Stomach (tissue), 9 donors: Measurements from ENCODE around the gene SLC35E2B. TPM values are rescaled to one million over a fixed set of nuclear protein-coding genes. Genes with fewer than 3 reads are reported as not detected.
"Not testable (repeated sequence)": the region's sequence is repeated elsewhere in the genome, so short reads cannot be mapped to it uniquely, and the experiment has no call there.

Experiments used
- DNase-seq, 2 donors: peaks; one replicate each; pipeline versions ENCODE4 v3.0.0 to v3.0.0-alpha.2; 2013 to 2019
- H3K27ac ChIP-seq, 5 donors: fragments of 200-600 bp in 4 of 5; sonication (generic) in 4 of 5; one replicate each; pipeline ENCODE4 v1.5.1; 2013 to 2019; ENCODE audit warnings: mild to moderate bottlenecking in 1 of 5, moderate library complexity in 1 of 5
- H3K27me3 ChIP-seq, 3 donors: fragments of 200-600 bp; sonication (generic); one replicate each; pipeline ENCODE4 v1.5.1; 2017 to 2019; ENCODE audit warnings: mixed run types in 1 of 3
- H3K36me3 ChIP-seq, 4 donors: fragments of 200-600 bp; sonication (generic); 1 replicate in 3 of 4; 2 replicates in 1 of 4; pipeline ENCODE4 v1.5.1; 2016 to 2019
- H3K4me1 ChIP-seq, 4 donors: fragments of 200-600 bp; sonication (generic); one replicate each; pipeline ENCODE4 v1.5.1; 2016 to 2019
- H3K4me3 ChIP-seq, 4 donors: fragments of 200-600 bp; sonication (generic) in 3 of 4; one replicate each; pipeline ENCODE4 v1.5.1; 2016 to 2019; ENCODE audit warnings: mild to moderate bottlenecking in 1 of 4
- H3K9me3 ChIP-seq, 4 donors: fragments of 200-600 bp; sonication (generic); one replicate each; pipeline ENCODE4 v1.5.1; 2016 to 2019
- CTCF ChIP-seq, 7 experiments: fragments of 450-650 bp in 4 of 7; fragments of 200-600 bp in 3 of 7; sonication (generic) in 3 of 7; IDR thresholded peaks; one replicate each; pipeline ENCODE4 v1.5.1; 2016 to 2019; ENCODE audit warnings: antibody characterized with exemption in 7 of 7, control low read depth in 2 of 7, mild to moderate bottlenecking in 1 of 7
- EP300 ChIP-seq: sonication (generic); formaldehyde crosslinking; IDR thresholded peaks from one replicate; pipeline ENCODE4 v1.6.1; 2017; ENCODE audit warnings: antibody characterized with exemption
- POLR2A ChIP-seq, 4 donors: fragments of 450-650 bp; IDR thresholded peaks; one replicate each; pipeline ENCODE4 v1.6.1; 2016; ENCODE audit warnings: antibody characterized with exemption in 4 of 4, control low read depth in 2 of 4, mild to moderate bottlenecking in 1 of 4, moderate library complexity in 1 of 4
- POLR2AphosphoS5 ChIP-seq, 3 donors: sonication (generic); formaldehyde crosslinking; IDR thresholded peaks; one replicate each; pipeline ENCODE4 v1.6.1; 2016; ENCODE audit warnings: antibody characterized with exemption in 3 of 3
- WGBS, 5 donors: extraction: QIAGEN DNeasy Blood & Tissue Kit in 3 of 5; methylation state at CpG; one replicate each; pipeline versions ENCODE4 v1.1.5 to v1.1.7; 2013 to 2018; 5-methylcytosine and 5-hydroxymethylcytosine counted together
- intact Hi-C: fragments of 100-400 bp; cut with DNase I; formaldehyde crosslinking; loops from one replicate; pipeline ENCODE4 v1.15.1; 2023; ENCODE audit warnings: low total_unique reads
- polyA plus RNA-seq, 3 donors: library from polyadenylated mRNA; stranded (reverse); fragments of 200-250 nt; gene quantifications; one replicate each; pipeline ENCODE4 v1.2.3, GENCODE V29; 2013
- total RNA-seq, 5 donors: library from RNA; depleted of rRNA; stranded (reverse); fragments of >200 nt; gene quantifications; one replicate each; pipeline versions ENCODE4 v1.1.0 to v1.2.3, GENCODE V29; 2014 to 2016
- donor health status: healthy with polysubstance abuse.
- donor health status: Bipolar disorder and iron deficiency.
- donor health status: healthy.

SLC35E2B gene
- total and polyA plus RNA-seq, 8 donors = 11.2 to 105 (median 21.3) TPM

- Histone ChIP-seq H3K9me3 (no peaks in the 10 kb centered on the region), H3K27me3 (no peaks in the 10 kb centered on the region), H3K27ac (no peak overlapping the region), H3K4me3 (no peak overlapping the region), H3K4me1 (no peaks in the 10 kb centered on the region), H3K36me3 (peaks cover 41 to 97% (median 83%) of the 10 kb centered on the region in 4 donors)
- 89 to 92% (median 90%) methylated on average over 42 to 43 of the region's 43 CpGs for WGBS, 5 donors
- intact Hi-C loops = no loop called here
- DNase-seq = peak in 1 of 2 donors; percentile 4
- TF ChIP-seq POLR2A (IDR thresholded peaks at IDR 0.05) (no peak), CTCF (IDR thresholded peaks at IDR 0.05) (no peak), POLR2AphosphoS5 (IDR thresholded peaks at IDR 0.05) (no peak), EP300 (no peak)
Measured at GRCh38 chr1:1669468-1670440, 22.8 kb downstream of the SLC35E2B start.

- 93 to 97% (median 94%) methylated on average over 12 to 15 of the region's 15 CpGs for WGBS, 5 donors
- Histone ChIP-seq H3K4me3 (no peak overlapping the region), H3K4me1 (peaks cover 0 to 9% (median 0%) of the 10 kb centered on the region in 4 donors), H3K36me3 (peaks cover 30 to 82% (median 74%) of the 10 kb centered on the region in 4 donors), H3K27me3 (no peaks in the 10 kb centered on the region), H3K9me3 (no peaks in the 10 kb centered on the region), H3K27ac (no peak overlapping the region)
- TF ChIP-seq CTCF (IDR thresholded peaks at IDR 0.05) (no peak), POLR2A (IDR thresholded peaks at IDR 0.05) (no peak), EP300 (no peak), POLR2AphosphoS5 (IDR thresholded peaks at IDR 0.05) (no peak)
- DNase-seq = peak in 1 of 2 donors; percentile 19
- intact Hi-C loops = no loop called here
Measured at GRCh38 chr1:1666526-1666925, 26.1 kb downstream of the SLC35E2B start.

GRCh38 chr1:1665815-1666251 is 26.8 kb downstream of the SLC35E2B start:
- peak in 1 of 2 donors; percentile 26 for DNase-seq
- Histone ChIP-seq H3K36me3 (peaks cover 24 to 75% (median 67%) of the 10 kb centered on the region in 4 donors), H3K9me3 (no peaks in the 10 kb centered on the region), H3K4me1 (peaks cover 0 to 9% (median 0%) of the 10 kb centered on the region in 4 donors), H3K27me3 (no peaks in the 10 kb centered on the region), H3K4me3 (no peak overlapping the region), H3K27ac (no peak overlapping the region)
- intact Hi-C loops = no loop called here
- 82 to 88% (median 84%) methylated on average over 20 to 25 of the region's 25 CpGs for WGBS, 5 donors
- no peak for TF ChIP-seq POLR2A (IDR thresholded peaks at IDR 0.05)
- TF ChIP-seq CTCF (IDR thresholded peaks at IDR 0.05) = peak in 4 of 7 experiments; percentile 11 to 33 (median 26)
- no peak for TF ChIP-seq POLR2AphosphoS5 (IDR thresholded peaks at IDR 0.05)

- intact Hi-C loops = no loop called here
- no peak for DNase-seq
- H3K27ac ChIP-seq = no peak overlapping the region
Measured at GRCh38 chr1:1664941-1665814, 27.4 kb downstream of the SLC35E2B start.

GRCh38 chr1:1664318-1664717 is 28.3 kb downstream of the SLC35E2B start:
- Histone ChIP-seq H3K4me1 (peaks cover 0 to 17% (median 4%) of the 10 kb centered on the region in 4 donors), H3K36me3 (peaks cover 19 to 60% (median 52%) of the 10 kb centered on the region in 4 donors)
- H3K4me3 ChIP-seq, intact Hi-C loops, H3K27ac ChIP-seq, H3K27me3 ChIP-seq, H3K9me3 ChIP-seq, DNase-seq: not testable (repeated sequence)
- 60 to 77% (median 76%) methylated on average over 2 to 6 of the region's 11 CpGs; no CpG with 5 or more reads in 1 of the 5 donors for WGBS, 5 donors

More at GRCh38 chr1:1664941-1665814, 27.4 kb downstream of the SLC35E2B start:
- H3K27me3 ChIP-seq = no peaks in the 10 kb centered on the region
- WGBS, 5 donors = 88 to 94% (median 89%) methylated on average over 25 to 27 of the region's 27 CpGs
- H3K9me3 ChIP-seq = no peaks in the 10 kb centered on the region
- TF ChIP-seq POLR2A (IDR thresholded peaks at IDR 0.05) (no peak), CTCF (IDR thresholded peaks at IDR 0.05) (no peak), EP300 (no peak), POLR2AphosphoS5 (IDR thresholded peaks at IDR 0.05) (no peak)
- H3K4me1 ChIP-seq = peaks cover 0 to 9% (median 0%) of the 10 kb centered on the region in 4 donors
- H3K36me3 ChIP-seq = peaks cover 24 to 69% (median 61%) of the 10 kb centered on the region in 4 donors
- H3K4me3 ChIP-seq = no peak overlapping the region
